ENCODE data around the gene ZMYM2. TPM values are rescaled to one million over a fixed set of nuclear protein-coding genes. Genes with fewer than 3 reads are reported as not detected.

Gene ZMYM2
- total RNA-seq, 2 donors from 2014 or later, result 35.7 to 48.1 TPM

DNA sequence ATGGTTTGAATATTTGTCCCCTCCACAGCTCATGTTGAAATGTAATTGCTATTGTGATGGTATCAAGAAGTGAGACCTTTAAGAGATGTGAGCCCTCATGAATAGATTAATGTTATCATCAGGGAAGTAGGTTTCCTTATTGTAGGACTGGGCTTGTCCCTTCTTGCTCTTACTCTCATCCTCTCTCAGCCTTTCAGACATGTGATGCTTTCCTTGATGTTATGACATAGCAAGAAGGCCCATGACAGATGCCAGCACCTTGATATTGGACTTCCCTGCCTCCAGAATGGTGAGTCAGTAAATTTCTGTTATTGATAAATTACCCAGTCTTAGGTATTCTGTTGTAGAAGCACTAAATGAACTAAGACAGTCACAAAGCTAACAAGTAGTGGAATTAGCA lies 5.7 kb upstream of the ZMYM2 start:
- no peaks in the 10 kb centered on the region for H3K27me3 ChIP-seq
- H3K4me3 ChIP-seq, result no peak overlapping the region
- H3K36me3 ChIP-seq, result no peaks in the 10 kb centered on the region
- TF ChIP-seq, protein P1, sequence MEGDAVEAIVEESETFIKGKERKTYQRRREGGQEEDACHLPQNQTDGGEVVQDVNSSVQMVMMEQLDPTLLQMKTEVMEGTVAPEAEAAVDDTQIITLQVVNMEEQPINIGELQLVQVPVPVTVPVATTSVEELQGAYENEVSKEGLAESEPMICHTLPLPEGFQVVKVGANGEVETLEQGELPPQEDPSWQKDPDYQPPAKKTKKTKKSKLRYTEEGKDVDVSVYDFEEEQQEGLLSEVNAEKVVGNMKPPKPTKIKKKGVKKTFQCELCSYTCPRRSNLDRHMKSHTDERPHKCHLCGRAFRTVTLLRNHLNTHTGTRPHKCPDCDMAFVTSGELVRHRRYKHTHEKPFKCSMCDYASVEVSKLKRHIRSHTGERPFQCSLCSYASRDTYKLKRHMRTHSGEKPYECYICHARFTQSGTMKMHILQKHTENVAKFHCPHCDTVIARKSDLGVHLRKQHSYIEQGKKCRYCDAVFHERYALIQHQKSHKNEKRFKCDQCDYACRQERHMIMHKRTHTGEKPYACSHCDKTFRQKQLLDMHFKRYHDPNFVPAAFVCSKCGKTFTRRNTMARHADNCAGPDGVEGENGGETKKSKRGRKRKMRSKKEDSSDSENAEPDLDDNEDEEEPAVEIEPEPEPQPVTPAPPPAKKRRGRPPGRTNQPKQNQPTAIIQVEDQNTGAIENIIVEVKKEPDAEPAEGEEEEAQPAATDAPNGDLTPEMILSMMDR (IDR thresholded peaks at IDR 0.05), result no peak
- no peak overlapping the region for H3K27ac ChIP-seq
- H3K4me1 ChIP-seq, result no peaks in the 10 kb centered on the region
- no peak for DNase-seq (ENCODE audit: low spot score)
- H3K9me3 ChIP-seq, result no peaks in the 10 kb centered on the region

DNA sequence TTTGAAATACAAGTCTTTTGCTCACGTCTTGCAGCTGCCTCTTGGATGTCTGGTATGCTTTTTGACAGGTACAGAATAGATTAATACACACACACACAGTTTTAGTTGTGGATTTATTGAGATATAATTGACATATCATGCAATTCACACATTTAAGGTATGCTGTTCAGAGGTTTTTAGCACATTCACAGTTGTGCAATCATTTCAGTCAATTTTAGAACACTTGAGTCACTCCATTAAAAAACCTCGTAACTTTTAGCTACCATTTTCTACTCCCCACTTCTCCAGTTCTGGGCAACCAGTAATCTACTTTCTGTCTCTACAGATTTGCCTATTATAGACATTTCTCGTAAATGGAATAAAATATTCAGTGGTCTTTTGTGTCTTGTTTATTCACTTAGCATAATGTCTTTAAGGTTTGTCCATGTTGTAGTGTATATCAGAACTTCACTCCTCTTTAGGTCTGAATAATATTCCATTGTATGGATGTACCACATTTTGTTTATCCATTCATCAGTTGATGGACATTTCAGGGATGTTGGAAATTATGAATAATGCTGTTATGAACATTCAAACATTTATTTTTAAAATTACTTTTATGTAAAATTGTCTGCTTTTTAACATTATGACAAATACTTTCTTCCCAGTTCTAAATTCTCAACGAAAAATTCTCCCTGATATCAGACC lies 2.5 kb upstream of the ZMYM2 start:
- H3K27me3 ChIP-seq, result no peaks in the 10 kb centered on the region
- no peak overlapping the region for H3K27ac ChIP-seq
- TF ChIP-seq, protein P1 (IDR thresholded peaks at IDR 0.05), result no peak
- DNase-seq (ENCODE audit: low spot score), result no peak
- H3K9me3 ChIP-seq, result no peaks in the 10 kb centered on the region
- H3K4me3 ChIP-seq, result no peak overlapping the region
- H3K4me1 ChIP-seq, result peaks cover 0 to 15% of the 10 kb centered on the region in 2 donors
- no peaks in the 10 kb centered on the region for H3K36me3 ChIP-seq

DNA sequence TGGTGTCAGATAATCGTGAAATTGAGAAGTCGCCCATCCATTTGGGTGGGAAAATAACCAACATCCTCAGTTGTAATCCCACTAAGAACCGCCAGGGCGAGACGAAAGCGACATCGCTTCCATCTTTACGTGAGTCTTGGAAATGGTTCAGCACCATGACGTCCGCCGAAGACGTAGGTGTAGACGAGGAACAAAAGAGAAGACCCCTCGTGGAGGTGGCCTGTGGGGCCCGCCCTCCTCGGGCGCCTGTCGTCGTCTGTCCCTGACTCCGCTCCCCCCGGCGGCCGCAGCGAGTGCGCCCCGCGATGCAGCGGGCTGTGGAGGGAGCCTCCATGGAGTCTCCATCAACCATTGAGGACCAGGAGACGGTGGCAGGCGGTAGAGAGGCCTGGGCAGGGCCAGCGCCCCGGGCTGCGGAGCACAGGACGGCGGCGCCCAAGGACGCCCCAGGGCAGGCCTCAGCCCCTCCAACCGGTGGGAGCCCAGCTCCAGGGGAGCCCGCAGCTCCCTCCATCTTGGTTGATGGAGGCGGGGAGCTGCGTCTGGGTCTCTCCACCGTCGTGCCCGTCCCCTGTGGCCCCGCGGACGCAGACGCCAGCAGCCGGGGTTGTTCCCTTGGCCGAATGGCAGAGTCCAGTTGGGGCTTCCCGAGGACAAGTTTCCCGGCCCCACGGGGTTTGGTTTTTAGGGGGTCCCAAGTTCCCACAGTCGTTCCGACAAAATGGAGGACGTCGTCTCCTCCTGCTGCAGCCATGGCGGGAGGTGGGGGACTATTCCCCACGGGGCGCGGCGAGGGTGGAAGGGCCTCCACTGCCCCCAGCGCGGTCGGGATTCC lies 990 bp upstream of the ZMYM2 start:
- peak; percentile 89 for DNase-seq (ENCODE audit: low spot score)
- Histone ChIP-seq H3K4me3 (peak overlapping the region; percentile 76 to 88), H3K27ac (peak overlapping the region; percentile 99 to 100), H3K36me3 (no peaks in the 10 kb centered on the region), H3K9me3 (no peaks in the 10 kb centered on the region), H3K4me1 (peaks cover 0 to 28% of the 10 kb centered on the region in 2 donors), H3K27me3 (no peaks in the 10 kb centered on the region)
- TF ChIP-seq, protein P1 (IDR thresholded peaks at IDR 0.05), result peak; percentile 73 to 80

DNA sequence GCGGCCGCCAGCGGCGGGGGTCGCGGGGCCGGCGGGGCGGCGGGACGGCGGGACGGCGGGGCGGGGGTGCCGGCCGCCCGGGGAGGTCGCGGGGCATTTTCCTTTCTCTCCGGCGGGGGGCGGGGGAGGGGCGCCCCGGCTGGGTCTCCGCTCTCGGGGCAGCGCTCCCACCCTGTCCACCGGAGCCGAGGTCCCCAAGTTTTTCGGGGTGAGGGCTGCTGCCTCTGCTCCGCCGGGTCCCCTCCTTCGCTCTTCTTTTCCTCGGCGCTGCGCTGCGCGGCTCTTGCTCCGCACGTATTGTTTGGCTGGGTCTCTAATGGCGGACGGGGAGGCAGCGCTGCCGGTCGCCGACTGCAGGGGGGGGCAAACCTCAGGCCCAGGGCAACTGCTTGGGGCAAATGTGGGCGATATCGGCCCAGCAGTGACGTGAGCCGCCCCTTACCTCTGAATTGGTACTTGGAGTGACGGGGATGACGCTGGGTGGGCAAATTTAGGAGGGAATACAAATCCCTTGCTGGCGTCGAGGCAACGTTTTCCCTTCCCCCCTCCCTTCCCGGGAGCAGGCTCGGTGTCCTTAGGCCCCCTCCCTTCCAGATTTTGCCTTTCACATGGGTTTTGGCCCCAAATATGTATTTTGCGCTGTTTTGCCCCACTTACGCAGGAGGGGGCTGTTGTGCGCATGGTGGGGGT lies 759 bp downstream of the ZMYM2 start:
- Histone ChIP-seq H3K4me1 (peaks cover 0 to 42% of the 10 kb centered on the region in 2 donors), H3K27me3 (no peaks in the 10 kb centered on the region), H3K36me3 (no peaks in the 10 kb centered on the region), H3K4me3 (peak overlapping the region; percentile 88 to 94), H3K9me3 (no peaks in the 10 kb centered on the region), H3K27ac (peak overlapping the region; percentile 99 to 100)
- no peak for DNase-seq (ENCODE audit: low spot score)
- TF ChIP-seq, protein P1 (IDR thresholded peaks at IDR 0.05), result peak in 1 of 2 donors; percentile 23

DNA sequence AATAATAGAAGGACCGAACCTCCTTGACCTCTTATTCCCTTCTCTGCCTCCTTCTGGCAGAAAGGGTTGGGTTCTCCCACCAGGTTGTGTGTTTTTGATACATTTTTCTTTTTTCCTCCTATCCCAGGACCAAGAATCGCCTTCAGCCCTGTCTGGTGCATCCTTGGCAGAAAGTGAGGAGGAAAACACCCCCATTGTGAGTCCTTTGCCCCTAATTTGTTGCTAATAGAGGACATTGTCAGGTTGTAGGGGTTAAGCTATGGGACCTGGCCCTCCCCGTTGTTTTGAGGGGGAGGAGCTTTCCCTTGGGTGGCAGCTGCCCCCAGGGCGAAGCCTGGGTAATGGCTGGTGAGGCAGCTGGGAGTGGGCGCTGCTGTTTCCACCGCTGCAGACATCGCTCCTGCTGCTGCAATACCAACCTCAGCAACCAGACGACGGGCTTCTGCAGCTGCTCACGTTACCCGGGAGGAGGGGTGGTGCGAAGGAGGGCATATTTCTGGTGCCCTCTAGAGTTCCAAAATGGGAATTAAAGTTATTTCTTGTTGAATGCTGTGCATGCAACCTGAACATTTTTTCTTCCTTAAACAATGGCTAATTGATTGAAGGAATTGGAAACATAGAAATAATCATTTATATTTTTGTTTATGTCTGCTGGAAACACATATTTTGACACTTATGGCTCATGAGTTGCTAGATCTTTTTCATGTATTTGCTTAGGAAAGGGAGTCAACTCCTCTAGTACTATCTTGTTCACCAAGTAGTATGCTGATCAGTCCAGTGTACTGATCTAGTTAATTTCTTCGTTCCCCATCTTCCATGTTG lies 1.5 kb downstream of the ZMYM2 start:
- Histone ChIP-seq H3K27me3 (no peaks in the 10 kb centered on the region), H3K27ac (peak overlapping the region; percentile 99 to 100), H3K9me3 (no peaks in the 10 kb centered on the region), H3K4me3 (peak overlapping the region; percentile 88 to 94), H3K4me1 (peaks cover 0 to 45% of the 10 kb centered on the region in 2 donors), H3K36me3 (no peaks in the 10 kb centered on the region)
- DNase-seq (ENCODE audit: low spot score), result peak; percentile 87
- TF ChIP-seq, protein P1 (IDR thresholded peaks at IDR 0.05), result peak; percentile 78 to 98

Measured in right atrium auricular region (tissue), 2 donors.